K562 (cell line): ENCODE measurements around the gene CCM2.

Source experiments
- ARID1B ChIP-seq: fragments of 450-650 bp; IDR thresholded peaks from 2 replicates; pipeline ENCODE4 v1.6.1; 2016; ENCODE audit warnings: antibody characterized with exemption, mild to moderate bottlenecking, inconsistent platforms
- ATF3 ChIP-seq, 2 experiments: fragments of 450-650 bp in 1 of 2; sonication (generic) in 1 of 2; formaldehyde crosslinking in 1 of 2; IDR thresholded peaks in 1 of 2; conservative IDR thresholded peaks in 1 of 2; 2 replicates each; pipeline versions ENCODE4 v1.6.1 to v1.8.1; 2016 to 2023; ENCODE audit warnings: mild to moderate bottlenecking in 2 of 2, moderate library complexity in 2 of 2, inconsistent platforms in 1 of 2, missing genetic modification reagents in 1 of 2
- CTCF ChIP-seq, 3 experiments: IDR thresholded peaks in 2 of 3; conservative IDR thresholded peaks in 1 of 3; 2 replicates each; pipeline ENCODE4 v1.5.1; 2011 to 2012; ENCODE audit warnings: low read length in 3 of 3, mild to moderate bottlenecking in 3 of 3, control low read depth in 2 of 3, improper control_type of control experiment in 1 of 3, inconsistent platforms in 1 of 3, low read depth in 1 of 3, mixed read lengths in 1 of 3, moderate library complexity in 1 of 3; ENCODE audit not compliant: insufficient read depth in 2 of 3
- ELF1 ChIP-seq: fragments of 200-800 bp; sonication (Bioruptor generic); IDR thresholded peaks from 2 replicates; pipeline ENCODE4 v1.6.1; 2016; ENCODE audit warnings: missing genetic modification characterization, missing compliant biosample characterization
- FOXA3 ChIP-seq, 2 experiments: fragments of 450-650 bp in 1 of 2; sonication (generic) in 1 of 2; formaldehyde crosslinking; IDR thresholded peaks in 1 of 2; conservative IDR thresholded peaks in 1 of 2; 2 replicates each; pipeline versions ENCODE4 v1.4.0 to v1.8.0; 2020 to 2022; ENCODE audit warnings: mild to moderate bottlenecking in 2 of 2, missing genetic modification reagents in 1 of 2
- HOXB6 ChIP-seq: fragments of 250-450 bp; sonication (Bioruptor Pico); IDR thresholded peaks from 2 replicates; pipeline ENCODE4 v1.5.1; 2022; ENCODE audit warnings: mild to moderate bottlenecking, borderline replicate concordance
- MCM5 ChIP-seq: fragments of 450-650 bp; IDR thresholded peaks from 2 replicates; pipeline ENCODE4 v1.6.1; 2016; ENCODE audit warnings: low read depth
- RAD51 ChIP-seq: fragments of 450-650 bp; IDR thresholded peaks from 2 replicates; pipeline ENCODE4 v1.7.1; 2016; ENCODE audit warnings: low read depth, mild to moderate bottlenecking, borderline replicate concordance
- TCF7L2 ChIP-seq: fragments of 150-350 bp; IDR thresholded peaks from 2 replicates; pipeline ENCODE4 v1.6.1; 2016; ENCODE audit warnings: low read depth, mild to moderate bottlenecking, low read length, moderate library complexity
- ZC3H4 ChIP-seq: sonication (generic); formaldehyde crosslinking; IDR thresholded peaks from 2 replicates; pipeline ENCODE4 v1.9.0; 2021; ENCODE audit warnings: missing genetic modification reagents, borderline replicate concordance
- ZNF561 ChIP-seq: fragments of 450-650 bp; formaldehyde crosslinking; conservative IDR thresholded peaks from 2 replicates; pipeline ENCODE4 v1.4.0; 2020; ENCODE audit warnings: mild to moderate bottlenecking, moderate library complexity

GRCh38 chr7:44953156-44953555 is 46.8 kb upstream of the CCM2 start:
- TF ChIP-seq ZC3H4 (CRISPR knock-in tag) (no peak), FOXA3 (CRISPR knock-in tag; conservative IDR thresholded peaks at IDR 0.05 in 1 of 2, IDR thresholded peaks at IDR 0.05 in 1 of 2) (no peak), ATF3 (IDR thresholded peaks at IDR 0.05) (no peak), ATF3 (CRISPR knock-in tag; conservative IDR thresholded peaks at IDR 0.05) (no peak), CTCF (IDR thresholded peaks at IDR 0.05 in 2 of 3, conservative IDR thresholded peaks at IDR 0.05 in 1 of 3; ENCODE audit: insufficient read depth in 2 of 3, low read depth in 1 of 3, low read length in 3 of 3) (no peak), HOXB6 (no peak), MCM5 (no peak), ELF1 (tag) (no peak), TCF7L2 (no peak), ZNF561 (CRISPR knock-in tag) (no peak), ARID1B (no peak), RAD51 (no peak)
